Choroid plexus epithelial cell (primary cell): ENCODE results near the gene FSTL4.
"Not testable (repeated sequence)": the region's sequence is repeated elsewhere in the genome, so short reads cannot be mapped to it uniquely, and the experiment has no call there.

Experiments used
- DNase-seq: peaks from one replicate; pipeline ENCODE4 v3.0.0-alpha.2; 2010; ENCODE audit warnings: low read depth
- H3K4me3 ChIP-seq: 2 replicates; pipeline ENCODE4 v1.5.1; 2011; ENCODE audit warnings: low read depth, mild to moderate bottlenecking, control low read depth, low read length, moderate library complexity
- CTCF ChIP-seq: conservative IDR thresholded peaks from 2 replicates; pipeline ENCODE4 v1.5.1; 2011; ENCODE audit warnings: low read depth, mild to moderate bottlenecking, control low read depth, inconsistent platforms, low read length, moderate library complexity

Gene FSTL4

GRCh38 chr5:133195250-133195649 lies 417.1 kb downstream of the FSTL4 start:
- DNase-seq = no peak
- no peak overlapping the region for H3K4me3 ChIP-seq
- no peak for TF ChIP-seq CTCF

GRCh38 chr5:133193794-133194193 lies 418.5 kb downstream of the FSTL4 start:
- H3K4me3 ChIP-seq = no peak overlapping the region
- no peak for TF ChIP-seq CTCF
- DNase-seq = no peak

GRCh38 chr5:133192716-133193115 lies 419.6 kb downstream of the FSTL4 start:
- DNase-seq = no peak
- TF ChIP-seq CTCF = no peak
- no peak overlapping the region for H3K4me3 ChIP-seq

GRCh38 chr5:133189881-133190280 lies 422.5 kb downstream of the FSTL4 start:
- TF ChIP-seq CTCF = no peak
- no peak overlapping the region for H3K4me3 ChIP-seq
- no peak for DNase-seq

GRCh38 chr5:133179405-133179804 lies 432.9 kb downstream of the FSTL4 start:
- no peak for DNase-seq
- H3K4me3 ChIP-seq = no peak overlapping the region
- no peak for TF ChIP-seq CTCF

- H3K4me3 ChIP-seq, DNase-seq: not testable (repeated sequence)
Measured at GRCh38 chr5:133170756-133171387, 441.5 kb downstream of the FSTL4 start.

- H3K4me3 ChIP-seq = no peak overlapping the region
- no peak for TF ChIP-seq CTCF
- no peak for DNase-seq
Measured at GRCh38 chr5:133164759-133165158, 447.6 kb downstream of the FSTL4 start.
